GM20431 (cell line): ENCODE measurements around the gene SAT2.

Experiments used
- in situ Hi-C: fragments of 300-500 bp; cut with MseI, MboI; formaldehyde crosslinking; loops from one replicate; pipeline ENCODE4 v1.15.0; 2020; ENCODE audit warnings: low sequenced_read_pairs; ENCODE audit not compliant: unreplicated experiment

SAT2 gene

DNA sequence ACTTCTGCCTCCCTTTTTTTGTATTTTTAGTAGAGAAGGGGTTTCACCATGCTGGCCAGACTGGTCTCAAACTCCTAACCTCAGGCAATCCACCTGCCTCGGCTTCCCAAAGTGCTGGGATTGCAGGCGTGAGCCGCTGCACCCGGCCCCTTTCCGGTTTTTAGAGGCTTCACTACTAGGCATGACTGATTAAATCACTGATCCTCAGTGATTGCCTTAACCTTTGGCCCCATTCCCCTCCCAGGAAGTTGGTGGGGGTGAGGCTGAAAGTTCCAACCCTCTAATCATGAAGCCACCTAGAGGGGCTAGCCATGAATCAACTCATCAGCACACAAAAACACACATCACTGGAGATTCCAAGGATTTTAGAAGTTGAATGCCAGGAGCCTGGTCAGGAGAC lies 30.1 kb downstream of the SAT2 start:
- in situ Hi-C loops = loop anchor here (25.0 kb wide), 1 partner anchor 560 kb away; the partner anchor contains the start of genes SLC16A11 and SLC16A13

DNA sequence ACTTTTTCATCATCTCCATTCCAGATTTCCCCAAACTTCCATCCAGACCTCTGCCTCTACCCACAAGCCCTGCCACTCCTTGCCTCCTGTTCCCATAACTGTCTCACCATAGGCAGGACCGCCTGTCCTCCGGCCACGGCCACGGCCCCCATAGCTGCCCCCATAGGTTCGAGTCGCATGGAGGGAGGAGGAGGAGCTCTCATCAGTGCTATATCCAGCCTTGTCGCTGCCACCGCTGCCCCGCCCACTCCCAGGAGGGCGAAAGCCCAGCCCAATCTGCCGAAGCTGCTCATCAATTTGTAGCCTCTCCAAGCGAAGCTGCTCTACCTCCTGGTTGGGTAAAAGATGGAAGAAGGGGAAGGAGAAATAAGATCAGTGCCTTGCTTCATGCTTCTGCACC lies 34.3 kb downstream of the SAT2 start:
- in situ Hi-C loops = loop anchor here (25.0 kb wide), 1 partner anchor 556 kb away; the partner anchor contains the start of genes SLC16A11 and SLC16A13

- in situ Hi-C loops = loop anchor here (25.0 kb wide), 1 partner anchor 555 kb away; the partner anchor contains the start of genes SLC16A11 and SLC16A13
Measured at GRCh38 chr17:7592422-7593021, 35.1 kb downstream of the SAT2 start.

- in situ Hi-C loops = loop anchor here (25.0 kb wide), 1 partner anchor 554 kb away; the partner anchor contains the start of genes SLC16A11 and SLC16A13
Measured at GRCh38 chr17:7591596-7591995, 36.0 kb downstream of the SAT2 start.

DNA sequence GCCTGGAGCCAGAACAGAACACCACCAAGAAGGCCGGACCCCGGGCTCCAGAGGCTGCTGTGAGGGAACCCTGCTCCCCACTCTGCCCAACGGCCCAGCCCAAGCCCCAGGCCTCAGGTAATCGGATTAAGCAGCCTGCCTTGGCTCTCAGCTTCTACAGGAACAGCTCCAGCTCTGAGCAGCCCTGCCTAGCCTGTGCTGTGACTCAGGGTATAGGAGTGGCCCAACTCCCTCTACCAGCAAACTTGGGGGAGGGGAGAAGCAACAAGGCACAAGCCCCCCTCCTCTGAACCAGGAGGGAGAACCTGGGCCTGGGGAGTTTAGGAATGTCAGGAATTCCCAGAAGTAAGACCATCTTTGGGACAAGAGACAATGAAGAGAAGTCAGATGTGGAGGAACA lies 36.9 kb downstream of the SAT2 start:
- in situ Hi-C loops = loop anchor here (25.0 kb wide), 1 partner anchor 553 kb away; the partner anchor contains the start of genes SLC16A11 and SLC16A13

DNA sequence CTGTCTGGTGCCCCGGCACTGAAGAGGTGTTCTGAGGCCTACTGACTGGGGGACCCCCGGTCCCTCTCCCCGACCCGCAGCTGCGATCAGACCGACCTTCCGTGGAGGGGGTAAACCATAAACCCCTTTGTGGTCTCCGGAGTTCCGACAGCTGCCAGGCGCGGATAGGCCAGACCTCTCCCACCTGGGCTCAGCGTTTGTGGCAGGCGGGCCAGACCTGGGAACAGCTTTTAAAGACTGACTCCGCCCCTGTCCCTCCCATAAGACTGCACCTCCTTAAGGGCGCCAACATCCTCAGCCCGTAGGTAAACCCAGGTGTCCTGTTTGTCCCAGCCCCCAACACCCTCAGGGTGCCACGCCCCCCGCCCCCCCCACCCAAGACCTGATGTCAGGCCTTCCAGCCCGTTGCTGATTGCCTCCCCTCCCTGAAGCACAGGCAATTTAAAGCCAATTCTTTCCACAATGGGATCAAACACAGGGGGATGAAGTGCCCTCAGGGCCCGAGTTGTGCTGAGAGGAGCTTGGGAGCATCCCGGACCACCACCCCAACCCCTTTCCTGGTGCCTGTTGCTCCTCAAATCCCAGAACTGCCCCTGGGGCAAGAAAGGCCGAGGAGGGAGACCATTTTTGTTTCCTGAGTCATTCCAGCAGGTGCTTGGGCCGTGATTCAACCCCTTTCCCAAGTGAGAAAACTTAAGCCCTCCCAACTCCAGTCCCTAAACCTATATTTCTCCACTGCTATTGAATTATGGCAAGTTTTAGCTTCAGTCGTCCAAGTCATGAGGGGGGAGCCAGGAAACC lies 37.5 kb downstream of the SAT2 start, which contains the start of gene SOX15:
TSS of gene SOX15 (minus strand) at position 204 of the 801 bp plus-strand sequence. CDS start 418 bp downstream, outside the sequence.
- in situ Hi-C loops = loop anchor here (25.0 kb wide), 1 partner anchor 553 kb away; the partner anchor contains the start of genes SLC16A11 and SLC16A13

DNA sequence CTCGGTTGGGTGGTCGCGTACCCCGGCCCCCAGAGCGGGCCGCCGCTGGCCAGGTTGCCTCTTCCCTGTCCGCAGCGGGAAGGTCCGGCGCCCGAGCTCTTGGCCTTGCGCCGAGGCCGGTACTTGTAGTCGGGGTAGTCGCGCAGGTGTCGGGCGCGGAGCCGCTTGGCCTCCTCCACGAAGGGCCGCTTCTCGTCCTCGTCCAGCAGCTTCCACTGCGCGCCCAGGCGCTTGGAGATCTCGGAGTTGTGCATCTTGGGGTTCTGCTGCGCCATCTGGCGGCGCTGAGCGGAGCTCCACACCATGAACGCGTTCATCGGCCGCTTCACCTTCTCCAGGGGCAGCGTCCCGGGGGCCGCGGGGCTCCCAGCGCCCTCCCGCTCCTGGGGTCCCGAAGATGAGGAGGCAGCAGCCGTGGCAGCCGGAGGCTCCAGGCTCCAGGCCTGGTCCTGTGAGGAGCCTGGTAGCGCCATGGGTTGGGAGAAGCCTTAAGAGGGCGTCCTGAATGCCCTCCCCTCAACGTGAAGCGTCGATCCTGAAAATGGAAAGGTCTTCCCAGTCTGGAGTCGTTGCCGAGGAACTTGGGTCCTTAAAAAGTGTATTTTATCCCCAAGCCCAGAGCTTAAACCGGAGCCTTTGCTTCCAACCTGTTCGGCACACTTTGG lies 38.3 kb downstream of the SAT2 start:
- in situ Hi-C loops = loop anchor here (25.0 kb wide), 1 partner anchor 552 kb away; the partner anchor contains the start of genes SLC16A11 and SLC16A13

- in situ Hi-C loops = loop anchor here (25.0 kb wide), 1 partner anchor 551 kb away; the partner anchor contains the start of genes SLC16A11 and SLC16A13
Measured at GRCh38 chr17:7588553-7589203, 38.9 kb downstream of the SAT2 start.

GRCh38 chr17:7587420-7588151 lies 40.0 kb downstream of the SAT2 start:
- in situ Hi-C loops = loop anchor here (25.0 kb wide), 1 partner anchor 550 kb away; the partner anchor contains the start of genes SLC16A11 and SLC16A13

GRCh38 chr17:7586673-7587419 lies 40.8 kb downstream of the SAT2 start:
- in situ Hi-C loops = loop anchor here (25.0 kb wide), 1 partner anchor 550 kb away; the partner anchor contains the start of genes SLC16A11 and SLC16A13

DNA sequence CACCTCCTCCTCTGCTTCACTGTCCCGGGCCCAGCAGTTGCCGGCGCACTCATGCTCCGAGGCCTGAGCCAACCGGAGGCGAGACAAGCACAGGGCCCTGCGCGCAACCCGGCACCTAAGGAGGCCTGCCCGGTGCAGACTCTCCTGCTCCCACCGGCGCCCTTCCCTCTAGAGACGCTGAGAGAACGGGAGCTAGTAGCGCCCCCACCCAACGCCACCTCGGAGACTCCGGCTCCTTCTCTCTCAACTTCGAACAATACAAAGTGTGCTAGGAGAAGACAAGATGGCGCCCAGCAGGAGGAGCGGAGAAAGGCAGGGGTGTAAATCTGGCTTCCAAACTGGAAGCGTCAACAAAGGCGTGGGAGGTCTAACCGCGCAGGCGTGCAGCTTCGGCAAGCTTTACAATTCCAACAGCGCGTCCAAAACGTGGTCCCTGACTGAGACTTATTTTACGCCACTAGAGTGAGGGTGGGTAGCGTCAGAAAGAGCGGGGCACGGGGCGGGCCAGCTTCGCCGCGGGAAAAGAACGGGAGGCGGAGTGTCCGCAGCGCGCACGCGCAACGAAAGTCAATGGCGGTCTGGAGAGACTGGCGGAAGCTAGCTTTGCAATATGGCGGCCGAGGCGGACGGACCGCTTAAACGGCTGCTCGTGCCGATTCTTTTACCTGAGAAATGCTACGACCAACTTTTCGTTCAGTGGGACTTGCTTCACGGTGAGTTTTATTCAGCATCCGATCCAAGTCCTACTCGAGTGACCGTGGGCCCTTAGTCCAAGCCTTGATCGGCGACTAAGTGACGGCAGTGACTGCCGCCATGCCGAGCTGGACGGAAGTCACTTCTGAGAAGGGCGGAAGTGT lies 44.1 kb downstream of the SAT2 start, which contains the start of gene MPDU1:
TSS of gene MPDU1 (plus strand) at position 600 of the 857 bp plus-strand sequence. CDS start at position 611, 11 bp downstream.
- in situ Hi-C loops = loop anchor here (25.0 kb wide), 1 partner anchor 546 kb away; the partner anchor contains the start of genes SLC16A11 and SLC16A13

DNA sequence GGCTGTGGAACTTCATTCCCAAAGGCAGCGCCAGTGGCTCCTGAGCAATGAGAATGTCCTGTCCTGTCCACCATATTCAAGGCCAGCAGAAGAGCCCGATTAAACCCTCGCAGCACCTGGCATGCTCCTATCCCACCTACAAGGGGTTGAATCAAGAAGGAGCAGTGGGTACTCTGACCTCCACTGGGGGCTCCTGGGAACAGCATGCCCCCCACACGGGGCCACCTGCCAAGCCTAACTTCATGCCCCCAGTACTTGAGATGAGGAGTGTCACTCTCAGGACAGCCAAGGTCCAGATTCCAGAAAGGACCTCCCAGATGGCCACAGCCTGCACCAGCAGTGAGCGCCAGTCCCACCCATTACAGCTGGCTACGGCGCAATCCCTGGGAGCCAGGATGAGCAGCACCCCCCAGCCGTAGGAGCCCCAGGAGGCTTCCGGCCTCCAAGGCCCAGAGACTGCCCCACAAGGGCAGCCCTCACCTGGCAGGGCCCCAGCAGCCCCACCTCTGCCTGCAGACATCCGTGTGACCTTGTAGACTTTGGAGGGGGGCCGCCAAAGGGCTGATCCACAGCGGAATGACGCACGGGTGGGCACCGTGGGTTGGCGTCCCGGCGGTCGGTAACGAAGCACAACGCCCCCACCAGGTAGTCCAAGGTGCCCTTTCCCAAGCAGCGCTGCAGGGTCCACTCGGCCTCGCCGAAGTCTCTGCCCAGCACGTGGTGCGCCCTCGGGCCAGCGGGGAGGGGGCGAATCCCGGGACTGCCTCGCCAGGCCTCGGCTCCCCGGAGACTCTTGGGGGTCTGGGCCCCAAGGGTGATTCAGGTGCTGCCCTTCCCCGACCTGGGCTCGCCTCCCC lies 45.0 kb downstream of the SAT2 start:
- in situ Hi-C loops = loop anchor here (25.0 kb wide), 1 partner anchor 545 kb away; the partner anchor contains the start of genes SLC16A11 and SLC16A13

GRCh38 chr17:7580604-7581575 lies 46.7 kb downstream of the SAT2 start:
- in situ Hi-C loops = loop anchor here (25.0 kb wide), 1 partner anchor 544 kb away; the partner anchor contains the start of genes SLC16A11 and SLC16A13

- in situ Hi-C loops = loop anchor here (25.0 kb wide), 1 partner anchor 543 kb away; the partner anchor contains the start of genes SLC16A11 and SLC16A13
Measured at GRCh38 chr17:7579834-7580603, 47.6 kb downstream of the SAT2 start.
